ENCODE measurements around the gene PRDX6.

DNA sequence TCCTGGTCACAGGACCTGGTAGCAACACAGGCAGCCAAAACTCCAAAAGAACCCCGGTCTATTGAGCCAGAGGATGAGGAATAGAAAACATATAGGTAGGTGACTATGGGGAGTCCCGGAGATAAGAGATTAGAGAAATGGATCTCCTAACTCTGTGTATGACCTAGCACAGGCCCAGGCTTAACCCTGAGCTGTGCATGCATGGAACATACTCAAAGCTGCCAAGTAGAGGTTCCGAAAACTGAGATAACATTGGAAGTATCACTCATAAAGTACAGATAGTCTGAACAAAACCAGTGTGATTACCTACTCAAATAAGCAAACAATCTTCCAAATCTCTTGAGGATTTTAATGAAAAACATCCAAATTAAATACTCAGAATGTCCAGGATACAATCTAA lies 31.5 kb upstream of the PRDX6 start:
- TF ChIP-seq, protein P1, sequence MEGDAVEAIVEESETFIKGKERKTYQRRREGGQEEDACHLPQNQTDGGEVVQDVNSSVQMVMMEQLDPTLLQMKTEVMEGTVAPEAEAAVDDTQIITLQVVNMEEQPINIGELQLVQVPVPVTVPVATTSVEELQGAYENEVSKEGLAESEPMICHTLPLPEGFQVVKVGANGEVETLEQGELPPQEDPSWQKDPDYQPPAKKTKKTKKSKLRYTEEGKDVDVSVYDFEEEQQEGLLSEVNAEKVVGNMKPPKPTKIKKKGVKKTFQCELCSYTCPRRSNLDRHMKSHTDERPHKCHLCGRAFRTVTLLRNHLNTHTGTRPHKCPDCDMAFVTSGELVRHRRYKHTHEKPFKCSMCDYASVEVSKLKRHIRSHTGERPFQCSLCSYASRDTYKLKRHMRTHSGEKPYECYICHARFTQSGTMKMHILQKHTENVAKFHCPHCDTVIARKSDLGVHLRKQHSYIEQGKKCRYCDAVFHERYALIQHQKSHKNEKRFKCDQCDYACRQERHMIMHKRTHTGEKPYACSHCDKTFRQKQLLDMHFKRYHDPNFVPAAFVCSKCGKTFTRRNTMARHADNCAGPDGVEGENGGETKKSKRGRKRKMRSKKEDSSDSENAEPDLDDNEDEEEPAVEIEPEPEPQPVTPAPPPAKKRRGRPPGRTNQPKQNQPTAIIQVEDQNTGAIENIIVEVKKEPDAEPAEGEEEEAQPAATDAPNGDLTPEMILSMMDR (conservative IDR thresholded peaks at IDR 0.05; ENCODE audit: low read depth, low read length) = no peak
- TF ChIP-seq EZH2 (IDR thresholded peaks at IDR 0.05; ENCODE audit: borderline replicate concordance, low read depth, low read length, poor library complexity, severe bottlenecking) = no peak
